H1 (cell line): ENCODE measurements around the gene PITPNC1. TPM values are rescaled to one million over a fixed set of nuclear protein-coding genes. Genes with fewer than 3 reads are reported as not detected.

ENCODE experiments used
- CTCF ChIA-PET: fragments of 300-600 bp; sonication (Branson Sonifier 250); formaldehyde crosslinking; loops from one replicate; lab custom pipeline; 2021; ENCODE audit not compliant: partially characterized antibody; lab: Charles Lee
- POLR2A ChIA-PET: fragments of 300-600 bp; sonication (Branson Sonifier 250); formaldehyde crosslinking; loops from one replicate; lab custom pipeline; 2021; ENCODE audit warnings: inconsistent platforms; ENCODE audit not compliant: partially characterized antibody; lab: Charles Lee
- DNase-seq, 2 experiments: peaks; one replicate each; pipeline versions ENCODE4 v3.0.0 to v3.0.0-alpha.2; 2010 to 2022; ENCODE audit warnings: low spot score in 2 of 2, low read depth in 1 of 2, mixed read lengths in 1 of 2
- FAIRE-seq: peaks from 2 replicates; lab custom pipeline; 2011; peaks lifted over from hg19 to GRCh38; lab: Jason Lieb, UNC
- H2AFZ ChIP-seq: 2 replicates; pipeline ENCODE4 v1.8.1; 2012; ENCODE audit warnings: low read length, inconsistent platforms
- H2AK5ac ChIP-seq: 2 replicates; pipeline ENCODE4 v1.6.1; 2013; ENCODE audit warnings: low read depth, low read length
- H2BK120ac ChIP-seq: replicated peaks from 2 replicates; pipeline ENCODE3; 2013; ENCODE audit warnings: low read depth, low read length, inconsistent platforms
- H2BK12ac ChIP-seq: 2 replicates; pipeline ENCODE4 v1.6.1; 2013; ENCODE audit warnings: low read depth, low read length
- H2BK15ac ChIP-seq: 2 replicates; pipeline ENCODE4 v1.6.1; 2013; ENCODE audit warnings: low read length
- H2BK20ac ChIP-seq: 2 replicates; pipeline ENCODE4 v1.6.1; 2013; ENCODE audit warnings: low read length
- H2BK5ac ChIP-seq: 2 replicates; pipeline ENCODE4 v1.6.1; 2013; ENCODE audit warnings: low read depth, low read length
- H3K14ac ChIP-seq: 2 replicates; pipeline ENCODE4 v1.6.1; 2013; ENCODE audit warnings: inconsistent platforms; ENCODE audit not compliant: insufficient read length
- H3K18ac ChIP-seq: 2 replicates; pipeline ENCODE4 v1.6.1; 2013; ENCODE audit warnings: low read length; ENCODE audit errors: extremely low read depth
- H3K23ac ChIP-seq: 2 replicates; pipeline ENCODE4 v1.6.1; 2013; ENCODE audit warnings: inconsistent platforms; ENCODE audit not compliant: insufficient read length
- H3K23me2 ChIP-seq: 2 replicates; pipeline ENCODE4 v1.6.1; 2013; ENCODE audit warnings: low read depth, low read length
- H3K27ac ChIP-seq: 2 replicates; pipeline ENCODE4 v1.6.1; 2011; ENCODE audit warnings: low read depth, low read length, inconsistent platforms
- H3K27me3 ChIP-seq, 4 experiments: replicated peaks in 1 of 4; 1 replicate in 1 of 4; 2 replicates in 3 of 4; pipeline versions ENCODE4 v1.6.1 to v1.8.1; 2011 to 2013; ENCODE audit warnings: low read length in 3 of 4, mild to moderate bottlenecking in 3 of 4, inconsistent platforms in 2 of 4, mixed read lengths in 2 of 4, moderate library complexity in 1 of 4; ENCODE audit not compliant: control insufficient read depth in 3 of 4, insufficient read depth in 3 of 4; ENCODE audit errors: extremely low read depth in 1 of 4
- H3K36me3 ChIP-seq, 4 experiments: 2 replicates each; pipeline versions ENCODE4 v1.6.1 to v1.8.1; 2011 to 2013; ENCODE audit warnings: mild to moderate bottlenecking in 4 of 4, low read length in 3 of 4, moderate library complexity in 2 of 4, control low read depth in 1 of 4, inconsistent platforms in 1 of 4; ENCODE audit not compliant: insufficient read depth in 4 of 4, control insufficient read depth in 2 of 4
- H3K4ac ChIP-seq: replicated peaks from 2 replicates; pipeline ENCODE3; 2013; ENCODE audit warnings: low read length, low read depth, mixed read lengths, inconsistent platforms; ENCODE audit not compliant: insufficient read length
- H3K4me1 ChIP-seq, 4 experiments: replicated peaks in 1 of 4; 1 replicate in 1 of 4; 2 replicates in 3 of 4; pipeline versions ENCODE4 v1.6.1 to v1.8.1; 2011 to 2013; ENCODE audit warnings: low read length in 3 of 4, inconsistent platforms in 2 of 4, mixed read lengths in 1 of 4; ENCODE audit not compliant: insufficient read depth in 4 of 4, control insufficient read depth in 3 of 4
- H3K4me2 ChIP-seq, 2 experiments: 2 replicates each; pipeline versions ENCODE4 v1.6.1 to v1.8.1; 2011 to 2013; ENCODE audit warnings: low read depth in 2 of 2, low read length in 2 of 2, control low read depth in 1 of 2, inconsistent platforms in 1 of 2, mild to moderate bottlenecking in 1 of 2; ENCODE audit not compliant: insufficient read depth in 1 of 2
- H3K4me3 ChIP-seq, 4 experiments: fragments of 200-600, 300-600 bp in 1 of 4; sonication (generic), shearing (Covaris generic), sonication (Bioruptor Twin) in 1 of 4; 2 replicates each; pipeline versions ENCODE4 v1.5.1 to v1.8.1; 2011 to 2016; ENCODE audit warnings: low read length in 4 of 4, low read depth in 3 of 4, control low read depth in 2 of 4, inconsistent platforms in 2 of 4, mild to moderate bottlenecking in 2 of 4, mixed read lengths in 1 of 4, moderate library complexity in 1 of 4; ENCODE audit not compliant: insufficient read depth in 2 of 4; ENCODE audit errors: extremely low read depth in 1 of 4
- H3K56ac ChIP-seq: replicated peaks from 2 replicates; pipeline ENCODE3; 2013; ENCODE audit warnings: low read depth, mild to moderate bottlenecking, mixed read lengths, low read length, inconsistent platforms; ENCODE audit not compliant: insufficient read length
- H3K79me1 ChIP-seq: 2 replicates; pipeline ENCODE4 v1.6.1; 2013; ENCODE audit warnings: low read depth, low read length, control low read depth
- H3K79me2 ChIP-seq, 2 experiments: 2 replicates each; pipeline versions ENCODE4 v1.6.1 to v1.8.1; 2012 to 2013; ENCODE audit warnings: low read length in 2 of 2, mild to moderate bottlenecking in 2 of 2, inconsistent platforms in 1 of 2; ENCODE audit not compliant: insufficient read depth in 2 of 2, control insufficient read depth in 1 of 2
- H3K9ac ChIP-seq, 4 experiments: replicated peaks in 1 of 4; 1 replicate in 1 of 4; 2 replicates in 3 of 4; pipeline versions ENCODE4 v1.6.1 to v1.8.1; 2011 to 2013; ENCODE audit warnings: low read depth in 3 of 4, low read length in 3 of 4, control low read depth in 2 of 4, mild to moderate bottlenecking in 2 of 4, moderate library complexity in 2 of 4, inconsistent platforms in 1 of 4; ENCODE audit errors: extremely low read depth in 1 of 4
- H3K9me3 ChIP-seq, 2 experiments: 2 replicates each; pipeline versions ENCODE4 v1.6.1 to v1.8.1; 2012 to 2013; ENCODE audit warnings: mild to moderate bottlenecking in 2 of 2, moderate library complexity in 2 of 2, control low read depth in 1 of 2, inconsistent platforms in 1 of 2, low read depth in 1 of 2, low read length in 1 of 2, mixed read lengths in 1 of 2; ENCODE audit not compliant: insufficient read depth in 2 of 2
- H4K20me1 ChIP-seq, 2 experiments: replicated peaks in 1 of 2; 2 replicates each; pipeline versions ENCODE3 to v1.8.1; 2011 to 2013; ENCODE audit warnings: inconsistent platforms in 2 of 2, low read length in 2 of 2, mild to moderate bottlenecking in 1 of 2; ENCODE audit not compliant: insufficient read depth in 2 of 2, control insufficient read depth in 1 of 2
- H4K5ac ChIP-seq: 2 replicates; pipeline ENCODE4 v1.6.1; 2013; ENCODE audit warnings: low read length, low read depth, mixed read lengths, inconsistent platforms; ENCODE audit not compliant: insufficient read length
- H4K8ac ChIP-seq: 2 replicates; pipeline ENCODE4 v1.8.0; 2013; ENCODE audit warnings: mild to moderate bottlenecking, moderate library complexity, low read length, inconsistent platforms; ENCODE audit not compliant: insufficient read depth; ENCODE audit errors: extremely low read depth
- H4K91ac ChIP-seq: replicated peaks from 2 replicates; pipeline ENCODE3; 2013; ENCODE audit warnings: low read length, mixed read lengths, inconsistent platforms; ENCODE audit not compliant: insufficient read length
- JUND ChIP-seq: IDR thresholded peaks from 2 replicates; pipeline ENCODE4 v1.6.1; 2011; ENCODE audit warnings: mild to moderate bottlenecking, improper control_type of control experiment, low read length
- WGBS, 2 experiments: shearing (Covaris generic) in 1 of 2; methylation state at CpG; one replicate each; pipeline versions ENCODE4 v1.1.6 to v1.1.7; 2013 to 2015; ENCODE audit warnings: low lambda C conversion rate in 2 of 2, mixed read lengths in 2 of 2, inconsistent platforms in 1 of 2, low coverage in 1 of 2, missing lambda C conversion rate in 1 of 2; ENCODE audit not compliant: insufficient replicate concordance in 2 of 2, insufficient coverage in 1 of 2, insufficient read length in 1 of 2; ENCODE audit errors: extremely low coverage in 1 of 2, missing lambda C conversion rate in 1 of 2; 5-methylcytosine and 5-hydroxymethylcytosine counted together
- polyA plus RNA-seq, 7 experiments: library from polyadenylated mRNA; depleted of rRNA in 3 of 7; stranded (reverse) in 5 of 7; unstranded in 2 of 7; fragments of >200 nt in 5 of 7; fragments of 200-250 nt in 2 of 7; gene quantifications; 1 replicate in 5 of 7; 2 replicates in 1 of 7; 4 replicates in 1 of 7; pipeline versions ENCODE4 v1.2.1 to v1.2.3, GENCODE V29; 2011 to 2013; ENCODE audit warnings: missing spikeins in 2 of 7, mixed read lengths in 2 of 7
- total RNA-seq: library from RNA; stranded (reverse); fragmentation: NEBNext Ultra II Directional; extraction: Animal tissue kit (Norgen Biotek cat#: 25700); gene quantifications from 2 replicates; pipeline ENCODE4 v1.2.1, GENCODE V29; 2021
- TF ChIP-seq, protein P1 (sequence below): IDR thresholded peaks from 2 replicates; pipeline ENCODE4 v1.6.1; 2011; ENCODE audit warnings: low read length, improper control_type of control experiment

The PITPNC1 gene
- total and polyA plus RNA-seq, 2 of the 8 experiments (the other 6 are each of a cell fraction or from before 2014, with no cell fraction given): 17.6 to 54.7 TPM

DNA sequence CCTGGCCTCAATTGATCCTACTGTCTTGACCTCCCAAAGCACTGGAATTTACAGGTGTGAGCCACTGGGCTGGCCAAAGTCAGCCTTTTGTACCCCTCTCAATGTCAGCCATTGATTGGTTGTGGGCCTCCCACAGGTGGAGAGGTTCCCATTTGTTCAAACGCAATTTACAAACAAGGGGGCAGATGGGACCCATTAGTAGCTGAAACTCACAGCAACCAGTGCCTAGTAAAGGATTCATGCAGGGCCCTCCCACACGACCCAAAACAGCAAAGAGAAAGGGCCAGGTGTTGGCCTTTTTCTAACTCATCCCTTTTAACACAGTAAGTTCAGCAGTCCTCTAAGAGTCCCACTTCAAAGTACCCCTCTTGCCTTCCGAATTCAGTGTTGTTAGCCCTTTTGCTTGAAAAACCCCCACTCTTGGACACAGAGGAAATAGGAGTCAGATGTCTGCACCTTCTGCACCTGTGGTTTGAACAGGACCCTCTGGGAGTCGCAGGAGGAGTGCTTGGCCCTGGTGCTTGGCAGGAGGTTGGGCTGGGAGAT is 89.2 kb downstream of the PITPNC1 start:
- Histone ChIP-seq H2AK5ac (no peak overlapping the region), H3K4me2 (no peak overlapping the region; a peak in 1 of 4 replicates), H3K79me1 (peaks cover 10% of the 10 kb centered on the region), H2BK120ac (no peak overlapping the region), H3K79me2 (peaks cover 0 to 56% of the 10 kb centered on the region in 2 experiments), H4K20me1 (no peaks in the 10 kb centered on the region), H2BK20ac (no peak overlapping the region), H2BK15ac (no peak overlapping the region), H3K56ac (no peak overlapping the region), H3K4me3 (no peak overlapping the region), H3K4ac (no peak overlapping the region), H3K23ac (no peak overlapping the region), H2BK12ac (no peak overlapping the region), H2BK5ac (no peak overlapping the region), H3K23me2 (no peaks in the 10 kb centered on the region), H4K5ac (no peak overlapping the region), H3K14ac (no peak overlapping the region), H3K9me3 (no peaks in the 10 kb centered on the region), H3K9ac (no peak overlapping the region), H3K27ac (no peak overlapping the region), H4K8ac (no peak overlapping the region), H3K4me1 (peaks cover 5 to 22% (median 10%) of the 10 kb centered on the region in 4 experiments; a peak in 6 of 7 replicates), H3K27me3 (no peaks in the 10 kb centered on the region; a peak in 1 of 7 replicates), H4K91ac (no peak overlapping the region), H2AFZ (no peak overlapping the region), H3K36me3 (no peaks in the 10 kb centered on the region), H3K18ac (no peak overlapping the region)
- TF ChIP-seq, protein P1, sequence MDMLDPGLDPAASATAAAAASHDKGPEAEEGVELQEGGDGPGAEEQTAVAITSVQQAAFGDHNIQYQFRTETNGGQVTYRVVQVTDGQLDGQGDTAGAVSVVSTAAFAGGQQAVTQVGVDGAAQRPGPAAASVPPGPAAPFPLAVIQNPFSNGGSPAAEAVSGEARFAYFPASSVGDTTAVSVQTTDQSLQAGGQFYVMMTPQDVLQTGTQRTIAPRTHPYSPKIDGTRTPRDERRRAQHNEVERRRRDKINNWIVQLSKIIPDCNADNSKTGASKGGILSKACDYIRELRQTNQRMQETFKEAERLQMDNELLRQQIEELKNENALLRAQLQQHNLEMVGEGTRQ: no peak
- TF ChIP-seq JUND: no peak
- FAIRE-seq (no peak), DNase-seq (no peak)
- ChIA-PET CTCF (interaction anchor here (1.0 to 2.9 kb wide), 9 partner anchors 9 to 91 kb away, joined by 3 to 20 read pairs (median 4); no protein-coding TSS in a partner anchor), POLR2A (no interaction called here)
- 59% methylated on average over 4 of the region's 4 CpGs; no CpG with 5 or more reads in 1 of the 2 experiments for WGBS, 2 experiments
